ENCODE data around the gene PIK3C2G.

The PIK3C2G gene

DNA sequence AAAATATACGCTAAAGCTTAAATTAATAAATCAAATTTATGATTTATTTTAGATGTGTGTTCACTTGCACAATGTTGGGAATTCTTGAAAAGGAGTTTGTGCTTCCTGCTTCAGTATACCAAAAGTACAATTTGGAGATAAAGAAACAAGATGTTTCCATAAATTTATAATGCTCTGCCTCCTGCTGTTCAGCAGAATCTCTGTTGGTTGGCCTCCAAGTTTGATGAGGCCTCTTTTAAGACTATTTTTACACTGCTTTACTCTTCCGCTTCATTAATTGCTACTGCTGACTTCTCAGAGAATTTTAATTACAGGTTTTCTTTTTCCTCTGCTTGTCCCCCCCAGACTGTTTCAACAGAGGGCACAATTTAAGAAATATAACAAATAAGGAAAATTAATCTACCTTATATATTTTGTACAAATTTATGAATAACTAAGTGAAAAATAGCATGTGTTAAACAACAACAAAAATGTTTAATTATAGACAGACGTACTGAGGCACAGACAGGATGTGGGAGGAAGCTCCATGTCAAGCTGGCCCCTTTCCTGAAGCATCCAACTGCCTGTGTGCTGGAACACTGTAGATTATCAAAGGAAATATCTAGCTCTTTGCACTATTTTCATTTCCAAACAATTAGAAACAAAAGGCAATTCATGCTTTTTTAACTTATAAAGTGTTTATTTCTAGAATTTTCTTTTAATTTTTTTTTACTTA, 83.9 kb downstream of the PIK3C2G start:
- no peak for DNase-seq (ENCODE audit: low read depth in 2 of 2)

DNA sequence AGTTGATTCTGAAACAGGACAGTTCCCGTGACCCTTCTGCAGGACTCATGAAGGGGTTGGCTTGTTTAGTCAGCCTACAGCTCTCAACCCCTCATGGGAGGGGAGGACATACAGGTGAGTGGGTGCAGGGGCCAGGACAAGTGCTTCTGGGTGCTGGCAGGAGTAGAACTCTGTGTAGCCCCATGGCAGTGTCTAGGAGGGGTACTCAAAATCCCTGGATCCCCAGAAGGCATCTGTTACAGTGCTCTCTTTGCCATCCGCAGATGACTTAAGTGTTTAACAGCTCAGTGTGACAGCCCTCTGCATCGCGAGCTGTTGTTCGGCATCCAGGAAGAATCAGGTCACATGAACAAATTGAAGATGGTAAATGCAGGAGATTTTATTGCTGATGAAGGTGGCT, 91.0 kb downstream of the PIK3C2G start:
- DNase-seq (ENCODE audit: low read depth in 2 of 2), result no peak

DNA sequence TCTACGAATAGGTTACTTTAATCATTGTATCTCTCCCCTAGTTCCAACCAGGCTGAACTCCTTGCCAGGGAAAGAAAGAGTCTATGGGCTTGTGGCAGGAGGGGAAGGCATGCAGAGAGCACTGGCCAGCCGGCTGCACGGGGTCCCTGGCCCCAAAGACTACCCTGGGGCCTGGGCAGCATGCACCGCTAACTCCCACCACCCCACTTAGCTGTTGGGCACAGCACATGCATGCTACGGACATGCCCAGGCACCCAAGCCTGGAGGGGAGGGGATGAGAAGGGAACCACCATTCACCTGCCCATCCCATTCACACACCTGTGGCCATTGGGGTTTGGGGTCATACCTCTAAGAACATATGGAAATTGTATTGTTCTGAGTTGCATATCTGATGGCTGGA, 94.1 kb downstream of the PIK3C2G start:
- DNase-seq (ENCODE audit: low read depth in 2 of 2), result no peak

DNA sequence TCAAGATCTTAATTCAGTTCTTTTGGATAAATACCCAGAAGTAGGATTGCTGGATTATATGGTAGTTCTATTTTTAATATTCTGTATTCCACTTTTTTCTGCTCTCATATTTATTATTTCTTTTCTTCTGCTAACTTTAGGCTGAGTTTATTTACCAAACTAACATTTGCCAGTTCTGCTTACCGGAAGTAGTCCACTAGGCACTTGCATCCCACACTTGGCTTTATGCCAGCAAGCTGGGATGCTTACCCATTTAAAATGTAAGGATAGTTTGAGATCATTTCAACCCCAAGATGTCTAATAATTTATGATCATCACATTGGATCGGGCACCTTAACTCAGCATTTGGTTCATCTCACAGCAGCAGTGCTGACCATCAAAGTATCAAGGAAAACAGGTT, 96.8 kb downstream of the PIK3C2G start:
- DNase-seq (ENCODE audit: low read depth in 2 of 2), result no peak

DNA sequence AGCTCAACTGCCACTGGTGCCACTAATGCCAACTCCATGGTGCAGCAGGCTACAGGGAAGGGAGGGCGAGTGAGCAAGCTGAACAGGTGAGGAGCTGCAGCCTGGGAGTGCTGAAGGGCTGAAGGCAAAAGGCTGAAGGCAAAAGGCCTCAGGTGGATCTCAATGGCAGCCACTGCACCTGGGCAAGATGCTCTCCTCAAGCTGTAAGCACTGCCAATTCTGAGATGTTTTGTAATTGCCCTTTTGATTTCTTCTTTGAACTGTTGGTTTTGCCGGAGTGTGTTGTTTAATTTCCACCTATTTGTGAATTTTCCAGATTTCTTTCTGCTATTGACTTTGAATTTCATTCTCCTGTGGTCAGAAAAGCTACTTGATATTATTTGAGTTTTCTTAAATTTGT, 97.6 kb downstream of the PIK3C2G start:
- no peak for DNase-seq (ENCODE audit: low read depth in 2 of 2)

DNA sequence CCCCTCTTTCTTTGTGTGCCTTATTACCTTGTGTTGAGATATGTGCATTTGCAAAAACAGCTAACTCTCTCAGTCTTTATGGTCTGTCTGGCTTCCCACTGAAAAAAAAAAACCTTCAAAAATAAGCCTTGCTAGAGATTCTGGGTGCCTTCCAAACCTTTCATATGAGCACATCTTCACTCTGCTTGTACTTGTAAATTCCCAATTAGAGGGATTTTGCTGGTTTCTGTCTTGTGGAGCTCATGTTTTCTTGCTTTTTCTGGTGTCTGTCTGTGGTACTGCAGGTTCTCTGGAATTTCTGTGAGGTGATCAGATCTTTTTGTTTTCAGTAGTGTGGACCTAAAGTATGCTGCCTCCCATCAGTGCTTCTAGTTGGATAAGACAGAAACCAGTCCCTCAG, 100.1 kb downstream of the PIK3C2G start:
- DNase-seq (ENCODE audit: low read depth in 2 of 2), result no peak

DNA sequence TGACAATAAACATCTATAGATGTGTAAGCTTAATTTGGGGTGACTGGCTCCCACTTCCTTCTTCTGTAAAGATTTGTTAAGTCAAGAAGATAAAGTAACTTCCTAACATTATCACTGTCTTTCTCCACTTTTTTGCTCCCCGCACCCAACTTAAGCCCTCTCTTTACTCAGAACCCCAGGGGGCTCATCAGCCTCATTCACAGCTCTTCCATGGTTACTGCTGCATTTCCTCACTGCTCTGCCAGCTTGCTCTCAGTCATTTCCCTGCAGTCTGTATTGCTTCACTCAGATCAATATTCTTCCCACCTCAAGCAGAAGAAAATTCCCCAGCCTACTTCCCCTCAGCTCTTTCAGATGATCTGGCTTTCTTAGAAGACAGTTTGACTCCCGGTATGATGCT, 102.0 kb downstream of the PIK3C2G start:
- no peak for DNase-seq (ENCODE audit: low read depth in 2 of 2)

DNA sequence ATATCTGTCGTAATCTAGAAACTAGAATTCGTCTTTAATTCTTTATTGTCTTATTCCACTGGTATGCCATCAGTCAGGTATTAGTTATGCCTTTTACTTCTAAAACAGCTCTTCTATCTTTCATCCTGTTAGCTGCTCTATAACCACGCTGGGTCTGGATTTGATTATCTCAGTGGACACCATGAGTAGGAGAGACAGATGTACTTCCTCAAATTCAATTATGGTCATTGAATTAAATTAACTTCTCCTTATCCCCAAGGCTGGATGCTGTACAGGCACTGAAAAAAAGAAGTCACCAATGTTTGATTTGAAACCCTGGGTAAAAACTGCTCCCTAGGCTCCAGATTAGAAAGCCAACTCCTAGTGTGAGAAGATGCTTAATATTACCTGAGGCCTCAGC, 107.3 kb downstream of the PIK3C2G start:
- DNase-seq (ENCODE audit: low read depth in 2 of 2), result no peak

DNA sequence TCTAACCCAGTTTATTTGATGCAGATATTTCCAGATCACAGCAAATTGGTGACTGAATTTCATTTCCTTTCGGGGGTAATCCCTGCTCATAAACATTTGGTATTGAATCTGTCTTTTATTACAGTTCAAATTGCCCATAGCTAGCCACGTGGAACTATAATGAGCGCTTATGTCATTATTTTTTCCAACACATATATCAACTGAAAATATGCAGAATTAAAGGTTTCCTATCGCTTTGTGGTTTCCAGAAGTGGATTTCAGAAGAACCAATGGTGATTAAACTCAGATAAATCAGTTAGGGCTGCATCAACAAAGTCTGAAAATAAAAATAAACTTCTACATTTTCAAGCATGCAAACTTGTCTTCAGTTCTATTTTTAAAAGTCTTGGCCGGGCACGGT, 111.9 kb downstream of the PIK3C2G start:
- no peak for DNase-seq (ENCODE audit: low read depth in 2 of 2)

DNA sequence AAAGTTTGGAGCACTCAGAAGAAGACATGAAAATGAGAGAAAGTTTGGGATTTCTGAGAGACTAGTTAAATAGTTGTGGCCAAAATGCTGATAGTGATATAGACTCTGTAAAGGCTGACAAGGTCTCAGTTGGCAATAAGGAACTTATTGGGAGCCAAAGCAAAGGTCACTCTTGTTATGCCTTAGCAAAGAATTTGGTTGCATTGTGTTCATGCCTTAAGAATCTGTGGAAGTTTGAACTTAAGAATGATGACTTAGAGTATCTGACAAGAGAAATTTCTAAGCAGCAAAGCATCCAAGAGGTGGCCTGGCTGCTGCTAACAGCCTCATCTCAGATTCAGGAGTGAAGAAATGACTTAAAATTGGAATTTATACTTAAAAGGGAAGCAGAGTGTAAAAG, 113.8 kb downstream of the PIK3C2G start:
- DNase-seq (ENCODE audit: low read depth in 2 of 2), result no peak

DNA sequence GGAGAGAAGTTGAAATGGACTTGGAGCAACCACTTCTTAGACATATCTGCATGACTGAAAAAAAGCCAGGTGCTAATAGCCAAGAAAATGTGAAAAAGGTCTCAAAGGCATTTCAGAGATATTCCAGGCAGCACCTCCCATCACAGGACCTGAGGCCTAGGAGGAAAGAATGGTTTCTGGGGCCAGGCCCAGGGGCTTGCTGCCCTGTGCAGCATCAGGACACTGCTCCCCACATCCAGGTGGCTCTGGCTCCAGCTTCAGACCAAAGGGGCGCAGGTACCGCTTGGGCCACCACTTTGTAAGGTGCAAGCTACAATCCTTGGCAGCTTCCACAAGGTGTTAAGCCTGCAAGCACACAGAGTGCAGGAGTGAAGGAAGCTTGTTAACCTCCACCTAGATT, 114.3 kb downstream of the PIK3C2G start:
- DNase-seq (ENCODE audit: low read depth in 2 of 2), result no peak

DNA sequence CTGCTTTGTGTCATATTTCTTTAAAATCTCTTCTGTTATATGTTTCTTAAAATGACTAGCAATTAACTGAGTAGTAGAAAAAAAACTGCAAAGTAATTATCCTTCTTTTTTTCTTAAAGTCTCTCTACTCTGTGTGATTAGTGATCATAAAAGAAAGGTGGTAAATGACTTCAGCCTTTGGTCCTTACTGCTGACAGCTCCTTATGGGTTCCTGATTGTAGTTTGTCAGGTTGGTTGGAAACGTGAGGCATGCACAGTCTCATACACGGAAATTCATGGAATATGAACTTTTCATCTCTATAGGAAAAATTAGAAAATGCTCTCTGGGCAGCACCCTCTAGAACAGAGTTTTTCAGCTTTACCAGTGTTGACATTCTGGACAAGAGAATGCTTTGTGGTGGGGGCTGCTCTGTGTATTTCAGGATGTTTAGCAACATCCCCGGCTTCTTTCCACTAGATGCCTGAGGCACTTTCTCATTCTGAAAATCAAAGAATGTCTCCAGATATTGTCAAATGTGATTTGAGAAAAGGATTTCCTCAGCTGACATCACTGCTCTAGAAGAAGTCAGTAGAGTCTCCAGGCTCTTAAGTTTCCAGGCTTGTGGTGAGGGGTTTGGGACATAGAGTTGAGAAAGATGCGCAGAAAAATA, 121.0 kb downstream of the PIK3C2G start:
- no peak for DNase-seq (ENCODE audit: low read depth in 2 of 2)

DNA sequence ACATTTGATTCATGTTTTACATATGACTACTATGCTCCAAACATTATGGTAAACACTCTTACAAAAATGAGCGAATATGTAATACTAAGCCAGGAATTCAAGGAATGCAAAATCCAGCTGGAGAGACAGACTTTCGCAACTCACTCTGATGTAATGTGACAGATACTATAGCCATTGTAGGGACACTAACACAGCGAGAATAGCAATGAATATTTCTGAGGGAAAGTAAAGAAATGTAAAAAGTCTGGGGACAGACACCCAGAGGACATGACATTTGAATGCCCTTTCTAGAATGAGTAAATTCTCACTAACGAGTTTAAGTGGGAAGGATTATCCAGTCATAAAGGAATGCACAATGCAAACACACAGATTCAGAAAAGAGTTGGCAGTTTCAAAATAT, 121.9 kb downstream of the PIK3C2G start:
- DNase-seq (ENCODE audit: low read depth in 2 of 2), result no peak

DNA sequence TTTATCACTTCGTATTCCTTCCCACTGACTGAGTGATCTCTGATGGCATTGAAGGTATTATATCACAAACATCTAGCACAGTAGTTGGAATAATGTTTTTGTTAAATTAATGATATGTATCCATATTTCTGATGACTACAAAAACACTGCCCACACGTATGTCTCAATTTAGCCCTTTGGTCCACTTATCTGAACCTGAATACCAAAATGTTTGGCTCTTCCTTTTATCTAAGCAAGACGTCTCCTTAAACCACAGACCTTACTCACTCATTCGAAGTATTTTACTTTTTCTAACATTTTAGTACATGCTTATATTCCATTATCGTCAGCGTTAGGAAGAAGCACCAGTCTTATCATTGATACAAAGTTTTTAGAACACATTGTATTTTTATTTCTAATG, 126.4 kb downstream of the PIK3C2G start:
- DNase-seq (ENCODE audit: low read depth in 2 of 2), result no peak

DNA sequence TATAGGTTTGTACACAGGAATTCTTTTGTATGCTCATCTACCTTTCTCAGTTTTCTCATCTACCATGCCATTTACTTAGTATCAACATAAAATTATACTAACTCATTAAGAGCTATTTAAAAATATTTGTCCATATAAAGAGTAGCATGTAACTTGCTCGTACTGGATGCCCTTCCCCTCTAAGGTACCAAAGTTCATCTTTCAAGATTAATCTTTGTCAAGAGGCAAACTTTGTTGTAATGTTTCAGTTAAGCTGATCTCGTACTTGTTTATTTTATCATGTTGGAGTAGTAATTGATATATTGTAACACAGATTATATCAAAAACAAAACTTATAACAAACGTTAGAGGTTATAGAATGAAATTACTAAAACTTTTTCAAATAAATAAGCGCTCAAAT, 128.5 kb downstream of the PIK3C2G start:
- no peak for DNase-seq (ENCODE audit: low read depth in 2 of 2)

DNA sequence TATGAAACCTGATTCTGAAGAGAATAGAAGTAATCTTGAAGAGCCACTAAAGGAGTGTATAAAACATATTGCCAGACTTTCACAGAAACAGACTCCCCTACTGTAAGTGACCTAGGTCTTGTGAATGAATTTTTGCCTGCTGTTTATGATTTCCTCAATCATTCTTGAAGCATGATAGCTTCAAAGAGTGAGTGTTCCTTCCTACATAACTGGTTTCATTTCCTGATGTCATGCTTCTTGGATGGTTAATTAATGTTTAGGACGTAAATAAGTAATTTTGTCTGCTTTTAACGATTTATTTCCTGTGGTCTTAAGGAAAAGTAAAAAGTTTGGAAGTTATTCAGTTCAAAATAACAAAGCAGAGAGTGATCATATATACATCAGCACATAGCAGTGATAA, 129.8 kb downstream of the PIK3C2G start:
- DNase-seq (ENCODE audit: low read depth in 2 of 2), result no peak

DNA sequence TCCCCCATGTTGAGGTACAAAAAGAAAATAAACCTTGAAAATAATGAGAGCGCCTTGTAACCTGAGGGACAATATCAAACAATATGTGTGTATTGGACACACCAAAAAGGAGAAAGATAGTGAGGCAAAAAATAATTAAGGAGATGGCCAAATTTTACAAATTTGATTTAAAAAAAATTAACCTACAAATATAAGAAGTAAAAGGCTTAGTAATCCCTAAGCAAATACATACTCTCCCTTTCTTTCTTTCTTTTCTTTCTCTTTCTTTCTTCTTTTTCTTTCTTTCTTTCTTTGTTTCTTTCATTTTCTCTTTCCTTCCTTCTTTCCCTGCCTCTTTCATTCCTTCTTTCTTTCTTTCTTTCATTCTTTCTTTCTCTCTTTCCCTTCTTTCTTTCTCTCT, 133.4 kb downstream of the PIK3C2G start:
- DNase-seq (ENCODE audit: low read depth in 2 of 2), result no peak

DNA sequence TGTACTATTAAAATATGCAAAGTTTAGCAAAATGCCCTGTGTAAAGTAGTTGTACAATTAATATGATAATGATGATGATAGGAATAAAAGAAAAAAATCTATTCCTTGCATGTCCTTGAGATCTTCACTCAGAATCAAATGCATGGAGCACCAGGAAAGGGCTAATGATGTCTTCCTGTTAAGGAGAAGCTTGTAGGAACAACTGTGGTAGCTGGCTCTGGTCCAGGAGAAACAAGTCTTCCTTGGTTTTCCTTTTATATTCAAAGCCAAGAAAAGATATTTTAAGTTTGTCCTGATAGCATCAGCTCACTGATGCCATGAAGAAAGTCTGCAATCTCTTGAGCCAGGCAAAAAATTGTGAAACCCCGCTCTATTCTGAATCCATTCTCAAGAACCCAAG, 138.9 kb downstream of the PIK3C2G start:
- no peak for DNase-seq (ENCODE audit: low read depth in 2 of 2)

DNA sequence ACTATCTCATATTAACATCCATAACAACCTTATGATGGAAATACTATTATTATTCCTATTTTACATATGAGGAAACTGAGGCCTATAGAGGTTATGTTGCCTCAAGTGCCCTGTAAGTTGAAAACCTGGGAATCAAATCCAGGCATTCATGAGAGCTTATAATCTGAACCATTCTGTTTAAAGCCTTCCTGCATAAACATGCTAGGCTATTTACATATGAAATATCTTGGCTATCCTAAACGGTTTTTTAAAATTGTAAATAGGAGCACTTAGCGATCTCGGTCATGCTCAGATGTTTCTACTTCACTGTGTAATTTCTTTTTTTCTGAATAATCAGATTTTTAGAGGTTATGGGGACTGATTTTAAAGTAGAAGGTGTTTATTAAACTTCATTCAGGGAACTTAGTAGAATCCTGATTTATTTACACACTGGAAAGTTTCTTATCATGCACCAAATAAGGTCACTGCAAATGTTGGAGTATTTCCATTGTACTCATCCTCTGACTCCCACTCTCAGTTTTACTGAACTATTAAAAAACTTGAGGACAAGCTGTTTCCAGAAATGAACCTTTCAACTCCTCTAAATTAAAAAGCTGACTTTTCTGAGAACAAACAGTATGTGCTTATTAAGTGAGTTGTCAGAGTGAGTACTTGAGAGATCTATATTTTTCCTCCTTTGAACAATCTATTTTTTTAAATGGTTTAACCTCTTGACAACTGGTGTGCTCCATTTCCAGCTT, 141.7 kb downstream of the PIK3C2G start:
- DNase-seq (ENCODE audit: low read depth in 2 of 2), result no peak

DNA sequence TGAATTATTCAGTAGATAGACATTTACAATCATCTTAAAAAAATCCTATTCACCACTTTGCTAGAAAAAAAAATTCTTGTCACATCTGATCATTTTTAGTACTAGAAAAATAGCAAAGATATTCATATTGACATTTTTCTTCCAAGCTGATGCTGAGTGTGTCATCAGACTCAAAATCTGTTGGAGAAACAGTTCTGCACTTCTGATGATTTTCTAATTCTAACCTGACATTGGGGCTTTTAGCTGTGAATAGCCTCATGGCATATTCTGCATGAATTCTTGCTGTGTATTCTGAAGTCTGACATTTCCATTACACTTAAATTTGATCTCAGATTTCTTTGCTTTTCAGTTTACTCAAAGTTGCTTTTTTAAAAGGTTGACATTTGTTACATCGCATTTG, 150.1 kb downstream of the PIK3C2G start:
- no peak for DNase-seq (ENCODE audit: low read depth in 2 of 2)

DNA sequence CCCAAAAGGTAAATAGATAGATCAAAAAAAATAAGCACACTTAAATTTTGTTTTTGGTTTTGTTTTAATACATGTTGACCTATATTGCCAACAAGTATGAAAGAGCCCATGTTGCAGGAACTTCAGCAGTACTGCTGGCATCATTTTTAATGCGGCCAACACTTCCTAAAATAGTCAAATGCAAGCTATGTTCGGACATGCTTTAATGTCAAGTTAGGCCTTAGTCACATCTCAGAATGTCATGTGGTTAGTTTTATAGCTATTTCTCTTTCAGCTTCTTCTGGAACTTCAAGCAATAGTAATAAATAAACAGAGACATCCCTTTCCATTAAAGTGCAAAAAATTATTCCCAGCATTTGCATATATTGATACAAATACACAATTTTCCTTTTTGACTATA, 153.4 kb downstream of the PIK3C2G start:
- no peak for DNase-seq (ENCODE audit: low read depth in 2 of 2)

DNA sequence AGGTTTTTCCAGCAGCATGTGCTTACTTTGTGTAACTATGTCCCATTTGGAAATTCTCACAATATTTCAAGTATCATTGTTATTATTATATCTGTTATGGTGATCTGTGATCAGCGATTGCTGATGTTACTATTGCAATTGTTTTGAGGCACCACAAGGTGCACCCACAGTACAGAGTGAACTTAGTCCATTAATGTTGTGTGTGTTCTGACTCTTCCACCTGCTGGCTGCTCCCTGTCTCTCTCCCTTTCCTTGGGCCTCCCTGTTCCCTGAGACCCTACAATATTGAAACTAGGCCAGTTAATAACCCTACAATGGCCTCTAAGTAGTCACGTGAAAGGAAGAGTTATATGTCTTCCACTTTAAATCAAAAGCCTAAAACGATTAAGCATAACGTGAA, 153.9 kb downstream of the PIK3C2G start:
- DNase-seq (ENCODE audit: low read depth in 2 of 2), result no peak

DNA sequence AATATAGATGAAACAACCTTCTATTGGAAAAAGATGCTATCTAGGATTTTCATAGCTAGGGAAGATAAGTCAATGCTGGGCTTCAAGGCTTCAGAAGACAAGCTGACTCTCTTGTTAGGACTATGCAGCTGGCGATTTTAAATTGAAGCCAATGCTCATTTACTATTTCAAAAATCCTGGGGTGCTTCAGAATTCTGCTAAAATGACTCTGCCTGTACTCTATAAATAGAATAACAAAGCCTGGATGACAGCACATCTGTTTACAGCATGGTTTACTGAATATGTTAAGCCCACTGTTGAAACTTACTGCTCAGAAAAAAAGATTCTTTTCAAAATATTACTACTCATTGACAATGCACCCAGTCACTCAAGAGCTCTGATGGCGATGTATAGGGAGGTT, 155.1 kb downstream of the PIK3C2G start:
- DNase-seq (ENCODE audit: low read depth in 2 of 2), result no peak
